Hair follicular keratinocyte (primary cell): ENCODE results near the gene MYO3A. TPM values are rescaled to one million over a fixed set of nuclear protein-coding genes. Genes with fewer than 3 reads are reported as not detected.

Source experiments
- total RNA-seq: library from RNA; depleted of rRNA; stranded (reverse); fragments of >200 nt; gene quantifications from 2 replicates; pipeline ENCODE4 v1.2.3, GENCODE V29; 2015

The MYO3A gene
- total RNA-seq, result not detected in 2 replicates

GRCh38 chr10:25933653-25934608 lies at the start of gene MYO3A:
Gene MYO3A, plus strand, starts transcription at chr10:25934229. Its CDS starts 17,882 bp downstream, at chr10:25952111.

GRCh38 chr10:26216585-26217395 lies 282.8 kb downstream of the MYO3A start, which contains the start of gene GAD2:
Gene GAD2, plus strand, starts transcription at chr10:26216774. Its CDS starts 36 bp downstream, at chr10:26216810.

